Hepatic stellate cell (primary cell): ENCODE results near the gene ELAVL1.
"Not testable (repeated sequence)": the region's sequence is repeated elsewhere in the genome, so short reads cannot be mapped to it uniquely, and the experiment has no call there.

Source experiments
- DNase-seq: peaks from one replicate; pipeline ENCODE4 v3.0.0; 2011; ENCODE audit warnings: low spot score

ELAVL1 gene

GRCh38 chr19:7933828-7934725, 71.4 kb downstream of the ELAVL1 start:
- DNase-seq, result no peak

GRCh38 chr19:7933411-7933810, 72.0 kb downstream of the ELAVL1 start:
- no peak for DNase-seq

DNA sequence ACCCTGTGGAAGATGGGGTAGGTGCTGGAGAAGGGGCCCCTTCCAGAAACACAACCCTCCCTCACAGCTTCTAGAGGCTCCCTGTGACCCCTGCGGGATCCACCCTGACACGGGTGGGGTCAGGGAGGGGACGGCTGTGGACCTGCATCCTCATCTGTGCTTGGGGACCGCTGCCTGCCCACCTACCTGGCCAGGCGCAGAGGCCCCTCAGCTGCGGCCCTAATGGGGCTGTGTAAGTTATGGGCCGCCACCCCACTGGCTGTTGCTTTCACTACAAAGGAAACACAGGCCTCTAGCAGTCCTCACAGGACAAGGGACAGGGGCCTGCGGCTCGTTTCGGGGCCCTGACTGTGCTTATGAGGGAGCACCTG, 72.5 kb downstream of the ELAVL1 start:
- DNase-seq, result no peak

DNA sequence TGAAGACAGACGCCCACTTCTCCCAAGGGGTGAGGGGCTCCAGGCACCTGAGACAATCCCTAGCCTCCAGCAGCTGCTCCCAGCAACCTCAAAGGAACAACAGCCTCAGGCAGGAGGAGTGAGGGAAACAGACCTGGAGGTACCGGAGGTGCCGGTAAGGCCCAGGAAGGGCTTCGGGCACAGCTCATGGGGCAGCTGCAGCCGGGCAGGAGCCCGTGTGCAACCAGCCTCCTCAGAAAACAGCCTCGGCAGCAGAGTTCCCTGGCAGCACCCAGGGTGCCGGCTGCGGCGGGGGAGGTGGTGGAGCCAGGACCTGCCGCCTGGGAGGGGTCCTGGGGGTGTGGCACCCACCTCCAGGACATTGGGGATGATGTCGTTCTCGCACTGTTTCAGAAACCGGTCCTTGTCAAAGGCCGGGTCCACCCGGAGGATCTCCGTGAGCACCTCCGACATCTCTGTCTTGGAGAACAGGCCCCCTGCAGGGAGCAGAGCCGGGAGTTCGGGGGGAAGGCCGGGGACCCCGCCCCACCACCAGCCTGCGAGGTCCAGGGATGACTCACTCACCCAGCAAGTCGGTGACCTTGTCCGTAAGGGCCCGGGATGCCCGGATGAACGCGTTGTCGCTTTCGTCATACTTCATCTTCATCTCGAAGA, 73.0 kb downstream of the ELAVL1 start:
- DNase-seq, result no peak

DNA sequence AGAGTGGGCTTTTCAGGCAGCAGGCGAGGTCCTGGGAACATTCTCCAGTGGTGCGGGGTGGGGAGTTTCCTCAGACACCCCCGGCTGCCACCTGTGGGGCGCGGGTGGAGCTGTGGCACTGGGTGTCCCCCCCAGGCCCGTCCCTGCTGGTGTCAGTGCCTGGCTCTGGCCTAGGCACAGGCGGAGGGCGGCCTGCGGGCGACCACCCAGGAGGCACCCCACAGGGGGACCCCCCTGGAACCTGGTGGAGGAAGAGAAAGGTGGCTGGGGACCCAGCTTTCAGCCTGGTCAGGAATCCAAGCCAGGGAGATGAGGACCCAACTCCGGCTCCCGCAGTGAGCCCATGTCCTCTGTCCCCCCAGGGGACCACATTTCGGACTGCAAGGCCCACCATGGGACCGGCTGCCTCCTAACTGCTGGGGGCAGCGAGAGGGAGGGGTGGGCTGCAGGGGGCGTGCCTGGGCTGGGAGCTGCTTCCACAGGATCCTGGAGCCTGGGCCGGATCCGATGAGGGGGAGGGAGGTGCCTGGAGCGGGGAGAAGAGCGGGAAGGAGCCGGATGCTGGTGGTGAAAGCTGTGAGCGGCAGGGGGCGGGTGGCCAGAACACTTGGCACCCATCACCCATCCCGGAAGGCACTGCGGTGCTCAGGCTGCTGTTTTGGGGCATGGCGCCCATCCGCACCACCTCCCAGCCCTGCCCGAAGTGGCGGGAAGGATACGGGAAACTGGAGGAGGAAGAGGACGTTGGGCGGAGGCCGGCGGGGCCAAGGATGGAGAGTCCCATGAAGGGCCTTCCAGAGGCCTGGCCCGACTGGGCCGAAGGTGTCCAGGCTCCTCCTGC, 74.0 kb downstream of the ELAVL1 start:
- DNase-seq, result no peak

DNA sequence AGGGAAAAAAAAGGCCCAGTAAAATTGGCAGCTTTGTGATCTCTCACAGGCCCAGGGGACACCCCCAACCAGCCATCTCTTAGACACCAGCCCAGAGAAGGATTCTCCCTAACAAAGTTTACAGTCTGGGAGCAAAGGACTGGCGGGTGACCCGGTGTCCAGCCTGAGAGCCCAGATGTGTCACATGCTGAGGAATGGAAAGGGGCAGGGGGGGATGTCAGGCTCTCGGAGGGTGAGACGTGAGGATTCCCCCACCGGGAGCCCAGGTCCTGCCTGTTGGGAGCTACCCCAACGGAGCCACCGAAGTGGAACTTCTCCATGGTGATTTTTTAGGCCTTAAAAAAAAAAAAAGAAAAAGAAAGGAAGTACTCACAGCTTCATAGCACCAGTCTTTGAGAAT, 74.7 kb downstream of the ELAVL1 start:
- DNase-seq, result no peak

GRCh38 chr19:7930030-7930429, 75.4 kb downstream of the ELAVL1 start:
- not testable (repeated sequence) for DNase-seq

GRCh38 chr19:7928741-7929701, 76.4 kb downstream of the ELAVL1 start:
- DNase-seq, result peak; percentile 84

GRCh38 chr19:7928334-7928706, 77.1 kb downstream of the ELAVL1 start:
- DNase-seq, result no peak

GRCh38 chr19:7927605-7928333, 77.7 kb downstream of the ELAVL1 start:
- DNase-seq, result no peak

GRCh38 chr19:7926727-7927604, 78.5 kb downstream of the ELAVL1 start:
- no peak for DNase-seq

DNA sequence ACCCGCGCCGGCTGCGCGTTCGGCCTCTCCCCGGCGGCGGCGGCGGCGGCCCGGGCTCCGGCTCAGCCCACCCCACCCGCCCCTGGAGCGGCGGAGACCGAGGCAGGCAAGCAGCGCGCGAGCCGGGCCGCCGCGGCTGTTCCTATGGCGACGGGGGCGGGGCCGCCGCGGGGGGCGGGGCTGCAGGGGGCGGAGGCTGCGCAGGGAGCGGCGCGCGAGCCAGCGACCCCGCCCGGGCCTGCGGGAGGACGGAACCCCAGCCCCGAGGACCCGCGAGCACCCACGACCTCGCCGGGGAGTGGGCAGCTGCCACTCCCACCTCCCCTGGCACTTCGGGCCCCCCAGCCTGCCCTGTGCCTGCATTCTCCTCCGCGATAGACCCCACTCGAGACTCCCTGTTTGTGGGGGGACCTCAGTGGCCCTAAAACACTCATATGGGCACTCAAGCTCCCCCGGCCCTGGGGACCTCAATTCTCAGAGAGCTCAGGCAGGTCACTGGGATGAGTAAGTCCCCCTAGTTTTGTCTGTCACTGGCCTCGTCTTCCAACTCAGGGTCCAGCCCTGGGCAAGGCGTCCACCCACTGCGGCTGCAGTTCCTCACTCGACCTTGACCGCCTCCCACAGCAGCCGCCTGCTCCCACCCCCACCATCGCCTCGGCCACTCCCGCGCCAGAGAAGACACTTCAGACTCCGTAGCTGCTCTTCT, 79.3 kb downstream of the ELAVL1 start, which contains the start of gene CTXN1:
CTXN1 (minus strand) TSS at position 115 of the 706 bp plus-strand sequence. CDS start 597 bp downstream, outside the sequence.
- DNase-seq, result peak; percentile 79

DNA sequence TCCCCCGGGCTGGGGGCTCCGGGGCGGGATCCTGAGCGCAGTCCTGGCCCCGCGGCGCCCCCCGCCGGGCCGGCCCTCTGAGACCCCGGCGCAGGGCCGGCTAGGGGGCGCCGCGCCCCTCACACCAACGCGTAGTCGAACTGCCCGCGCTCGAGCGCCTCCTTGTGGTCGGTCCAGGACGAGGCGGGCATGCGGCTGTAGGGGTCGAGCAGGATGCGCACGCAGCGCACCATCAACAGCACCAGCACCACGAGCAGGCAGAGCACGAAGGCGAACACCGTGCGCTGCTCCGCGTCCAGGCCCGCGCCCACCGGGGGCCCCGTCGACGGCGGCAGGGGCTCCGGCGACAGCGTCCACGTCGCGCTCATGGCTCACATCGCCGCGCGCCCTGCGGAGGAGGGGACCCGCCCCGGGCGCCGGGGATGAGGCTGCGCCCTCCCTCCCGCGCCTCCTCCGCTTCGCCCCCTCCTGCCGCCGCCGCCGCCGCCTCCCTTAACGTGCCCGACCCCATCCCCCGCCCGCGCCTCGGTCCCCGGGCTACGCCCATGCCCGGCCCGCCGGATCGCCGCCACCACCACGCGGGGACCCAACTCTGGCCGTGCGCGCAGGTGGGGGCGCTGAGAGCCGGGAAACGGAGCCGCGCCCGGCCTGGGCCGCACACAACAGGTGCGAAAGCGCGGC, 80.1 kb downstream of the ELAVL1 start:
- DNase-seq, result peak; percentile 97

DNA sequence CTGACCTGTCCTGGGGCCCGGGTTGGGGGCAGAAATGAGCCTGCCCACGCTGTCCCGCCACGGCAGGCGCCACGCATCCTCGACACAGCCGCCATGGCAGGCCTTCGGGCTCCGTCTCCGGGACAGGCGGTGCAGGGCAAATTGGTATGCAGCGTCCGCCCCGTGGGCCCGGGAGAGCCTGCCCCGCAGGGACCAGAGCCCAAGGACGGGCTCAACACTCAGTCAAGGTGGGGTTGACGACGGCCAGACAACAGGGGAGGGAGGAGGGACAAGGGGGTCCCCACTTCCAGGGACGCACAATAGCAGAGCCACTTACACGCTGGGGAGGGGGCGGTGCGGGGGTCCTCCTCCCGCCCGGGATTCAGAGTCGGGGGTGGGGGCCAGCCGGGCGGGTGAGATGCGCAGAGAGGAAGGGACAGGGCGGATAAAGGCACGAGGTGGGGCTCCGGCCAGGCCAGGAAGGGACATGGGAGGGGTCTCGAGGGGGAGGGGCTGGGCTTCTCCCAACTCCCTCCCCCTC, 80.7 kb downstream of the ELAVL1 start:
- no peak for DNase-seq

DNA sequence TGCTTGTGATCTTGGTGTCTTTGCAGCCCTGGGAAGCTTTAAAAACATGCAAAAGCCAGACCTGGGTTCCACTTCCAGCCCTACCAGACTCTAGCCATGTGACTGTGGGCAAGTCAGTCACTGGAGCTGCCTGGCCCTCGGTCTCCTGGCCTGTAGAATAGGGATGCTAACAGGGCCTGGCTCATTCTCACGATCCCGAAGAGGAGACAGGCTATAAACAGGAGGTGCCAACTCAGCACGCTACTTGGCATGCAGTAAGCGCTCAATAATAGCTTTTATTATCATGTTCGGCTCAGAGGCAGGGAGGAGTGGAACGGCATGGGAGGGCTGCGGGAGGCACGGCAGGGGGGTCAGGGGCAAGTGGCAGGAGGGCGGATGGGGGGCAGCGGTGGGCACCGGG, 81.2 kb downstream of the ELAVL1 start:
- DNase-seq, result no peak

DNA sequence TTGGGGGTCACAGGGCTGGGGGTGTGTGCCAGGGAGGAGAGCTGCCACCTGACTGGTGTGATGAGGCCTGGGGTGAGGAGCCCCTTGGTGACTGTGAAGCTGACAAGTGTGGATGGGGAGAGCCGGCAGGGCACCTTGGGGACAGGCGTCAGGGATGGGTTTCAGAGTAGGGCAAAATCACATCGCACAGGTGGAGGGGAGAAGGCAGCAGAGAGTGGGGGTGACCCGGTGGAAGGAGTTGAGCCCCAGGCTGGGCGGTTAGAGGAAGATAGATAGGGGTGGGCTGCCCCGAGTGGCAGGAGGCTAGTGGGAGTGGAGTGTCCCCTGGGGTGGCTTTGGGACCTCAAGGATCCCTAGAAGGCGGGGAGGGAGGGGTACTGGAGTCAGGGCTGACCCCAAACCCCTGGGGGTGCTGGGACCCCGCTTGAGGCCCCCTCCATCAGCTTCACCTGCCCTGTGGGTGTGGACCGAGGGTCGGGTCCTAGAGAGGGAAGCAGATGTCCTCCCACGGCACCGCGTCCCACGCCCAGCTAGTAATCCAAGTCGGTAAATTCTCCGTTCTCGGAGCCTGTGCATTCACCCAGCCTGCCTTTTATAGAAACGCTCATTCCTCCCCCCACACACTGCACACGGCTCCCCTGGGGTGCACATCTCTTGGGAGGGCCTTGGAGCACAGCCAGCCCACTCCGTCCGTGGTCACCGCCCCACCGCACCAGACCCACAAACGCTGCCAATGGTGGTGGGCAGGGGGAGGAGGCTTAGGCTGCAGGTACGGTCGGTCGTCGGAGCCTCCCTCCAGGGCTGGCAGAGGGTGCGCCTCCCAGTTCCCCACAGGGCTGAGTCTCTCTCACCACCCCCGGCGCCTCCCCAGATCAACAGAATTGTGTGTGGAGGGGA, 81.9 kb downstream of the ELAVL1 start:
- DNase-seq, result no peak

DNA sequence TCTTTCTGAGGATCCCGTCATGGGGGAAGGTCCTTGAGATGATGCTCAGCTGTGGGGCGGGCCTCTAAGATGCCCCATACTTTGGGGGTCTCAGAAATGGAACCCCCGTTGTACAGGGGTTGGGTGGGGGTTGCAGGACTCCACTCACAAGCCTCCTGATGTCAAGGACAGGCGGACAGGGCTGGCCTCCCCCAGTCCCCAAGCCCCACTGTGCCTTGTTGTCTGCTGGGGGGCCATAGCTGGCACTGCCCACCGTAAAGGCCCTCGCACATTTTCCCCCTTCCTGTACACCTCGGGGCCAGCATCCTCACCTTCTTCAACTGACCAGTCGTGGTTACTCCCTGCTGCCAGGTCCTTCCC, 82.6 kb downstream of the ELAVL1 start:
- DNase-seq, result no peak
